GM18517 (cell line): ENCODE results near the gene ASB18.

Experiments
- ATAC-seq: cut with Tn5 transposase; IDR thresholded peaks from one replicate; pipeline ENCODE4 v1.9.1; 2021; ENCODE audit warnings: mild to moderate bottlenecking, moderate library complexity; ENCODE audit not compliant: unreplicated experiment

ASB18 gene

DNA sequence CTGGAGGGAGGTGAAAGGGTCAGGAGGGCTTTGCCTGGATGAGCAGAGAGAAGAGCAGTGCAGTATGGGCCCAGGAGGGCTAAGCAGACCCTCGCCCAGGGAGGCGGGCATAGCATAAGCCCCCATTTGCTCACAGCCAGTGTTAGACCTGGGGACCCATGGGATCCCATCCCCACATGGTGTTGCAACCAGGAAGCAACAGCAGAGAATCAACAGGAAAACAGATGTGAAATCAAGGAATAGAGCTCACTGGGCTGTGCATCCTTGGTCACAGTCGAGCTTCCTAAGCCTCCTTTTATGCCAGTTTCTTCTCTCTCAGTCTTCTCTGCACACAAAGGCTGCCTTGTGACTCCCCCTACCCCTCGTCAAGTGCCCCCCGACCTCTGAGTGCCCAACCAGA lies 19.9 kb downstream of the ASB18 start:
- no peak for ATAC-seq

DNA sequence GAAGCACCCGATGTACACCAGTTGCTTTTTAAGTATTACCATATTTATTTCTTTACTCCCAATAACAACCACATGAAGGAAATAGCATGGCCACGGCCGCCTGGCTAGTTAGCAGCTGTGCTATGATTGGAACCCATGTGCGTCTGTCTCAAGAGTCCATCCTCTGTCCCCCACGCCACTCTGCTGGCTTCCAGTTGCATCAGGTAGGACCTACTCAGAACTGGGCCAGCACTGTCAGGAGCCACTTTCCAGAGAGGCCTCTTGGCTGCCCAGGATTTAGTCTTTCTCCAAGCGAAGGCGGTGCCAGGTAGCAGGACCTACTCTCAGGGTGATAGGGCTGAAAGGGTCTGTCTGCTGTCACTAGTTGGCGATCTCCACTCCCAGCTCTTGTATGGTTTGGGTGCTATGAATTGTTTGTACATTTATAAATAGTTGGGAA lies 22.1 kb downstream of the ASB18 start:
- ATAC-seq = no peak

DNA sequence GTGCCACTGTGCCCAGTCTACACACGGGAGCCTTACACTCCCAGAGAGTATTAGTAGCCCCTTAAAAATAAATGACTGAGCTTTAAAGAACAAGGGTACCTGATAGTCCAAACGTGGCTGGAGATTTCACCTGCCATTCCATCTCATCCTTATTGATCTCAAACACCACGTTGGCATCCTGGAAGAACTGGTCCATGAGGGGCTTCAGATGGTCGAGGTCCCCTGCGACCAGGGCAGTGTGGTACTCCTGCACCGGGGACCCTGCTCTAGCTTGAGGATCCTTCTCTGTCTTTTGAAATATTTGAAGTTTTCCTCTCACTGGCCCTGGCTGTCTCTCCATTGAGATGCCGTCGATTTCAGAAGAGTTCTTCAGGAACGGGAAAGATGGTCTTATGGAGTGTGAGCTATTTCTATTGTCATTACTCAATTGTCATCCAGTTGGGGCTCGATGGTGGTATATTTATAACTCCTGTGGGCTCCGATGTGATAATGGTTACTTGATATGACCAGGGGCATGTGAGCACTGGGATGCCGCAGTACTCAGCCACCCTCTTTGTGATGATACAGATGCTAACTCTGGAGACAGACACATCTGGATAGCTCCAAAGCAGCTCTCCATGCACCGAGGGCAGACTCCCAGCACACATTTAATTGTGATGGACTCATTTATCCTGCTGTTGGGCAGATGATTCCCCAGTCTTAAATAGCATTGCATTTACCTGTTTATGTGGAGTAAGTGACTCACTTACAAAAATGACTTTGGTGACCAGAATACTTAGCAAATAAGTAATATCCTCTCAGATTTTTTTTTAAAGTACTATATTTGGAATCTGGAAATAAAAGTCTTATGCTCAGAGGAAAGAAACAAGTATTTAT lies 22.8 kb downstream of the ASB18 start:
- no peak for ATAC-seq

DNA sequence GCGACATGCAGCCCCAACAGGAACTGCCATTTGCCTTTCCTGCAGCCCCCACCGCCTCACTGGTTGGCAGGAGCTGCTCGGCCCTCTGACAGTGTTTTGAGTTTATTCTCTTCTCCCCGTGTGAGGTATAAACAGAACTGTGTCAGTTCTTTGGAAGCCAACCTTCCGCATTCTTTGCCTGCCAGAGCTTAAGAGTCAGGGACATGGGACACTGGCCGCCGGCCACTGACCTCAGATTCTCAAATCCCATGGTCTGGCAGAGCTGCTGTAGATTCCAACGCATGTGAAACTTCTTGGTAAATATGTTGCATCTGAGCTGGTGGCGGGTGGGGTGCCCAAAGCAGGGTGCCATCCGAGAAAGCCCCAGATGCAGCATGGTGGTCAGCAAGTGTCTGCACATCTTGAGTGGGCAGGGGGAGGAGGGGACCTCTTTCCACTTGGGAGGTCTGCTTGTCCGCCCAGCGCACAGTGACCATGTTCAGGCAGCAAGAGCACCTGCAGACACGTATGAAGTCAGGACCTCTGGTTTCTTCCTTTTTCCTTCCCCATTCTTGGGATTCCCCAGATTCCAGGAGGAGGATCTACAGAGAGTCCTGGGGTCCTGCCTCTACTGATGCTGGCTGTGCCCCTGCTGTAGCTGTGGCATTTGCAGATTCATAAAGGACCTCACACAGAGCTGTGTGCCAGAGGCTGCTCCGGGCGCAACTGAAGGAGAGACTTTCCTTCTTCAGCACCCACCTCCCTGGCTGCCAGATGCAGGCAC lies 23.8 kb downstream of the ASB18 start:
- ATAC-seq = no peak

DNA sequence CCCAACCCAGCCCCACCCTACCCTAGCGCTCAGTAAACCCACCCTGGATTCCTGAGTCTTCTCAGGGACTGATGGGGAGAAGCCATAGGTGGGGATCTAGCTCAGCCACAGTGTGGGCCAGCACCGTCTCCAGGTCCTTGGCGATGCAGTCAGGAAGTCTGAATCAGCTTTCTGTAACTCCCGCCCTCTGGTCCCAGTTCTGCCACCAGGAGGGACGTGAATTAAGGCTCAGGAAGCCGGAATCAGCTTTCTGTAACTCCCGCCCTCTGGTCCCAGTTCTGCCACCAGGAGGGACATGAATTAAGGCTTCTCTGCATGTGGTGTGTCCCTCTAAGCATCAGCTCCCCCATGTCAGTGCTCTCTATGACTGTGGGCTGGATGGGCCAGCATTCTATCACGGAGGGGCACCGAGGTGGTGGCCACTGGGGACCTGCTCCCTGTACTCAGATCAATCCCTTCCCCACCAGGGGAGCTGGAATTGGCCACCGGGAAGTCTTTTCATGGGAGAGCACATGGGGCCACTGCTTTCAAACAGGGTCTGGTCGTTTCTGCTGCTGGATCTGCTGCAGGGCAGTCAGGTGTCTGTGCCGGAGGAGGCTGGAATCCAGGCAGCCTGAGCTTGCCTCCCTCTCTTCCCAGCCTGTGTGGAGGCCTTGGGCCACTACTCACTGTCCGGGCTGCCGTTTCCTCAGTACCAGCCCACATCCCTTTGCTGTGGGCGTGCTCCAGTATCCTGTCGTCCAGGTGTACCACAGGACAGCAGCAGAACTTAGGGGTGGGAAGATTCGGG lies 24.7 kb downstream of the ASB18 start:
- no peak for ATAC-seq

DNA sequence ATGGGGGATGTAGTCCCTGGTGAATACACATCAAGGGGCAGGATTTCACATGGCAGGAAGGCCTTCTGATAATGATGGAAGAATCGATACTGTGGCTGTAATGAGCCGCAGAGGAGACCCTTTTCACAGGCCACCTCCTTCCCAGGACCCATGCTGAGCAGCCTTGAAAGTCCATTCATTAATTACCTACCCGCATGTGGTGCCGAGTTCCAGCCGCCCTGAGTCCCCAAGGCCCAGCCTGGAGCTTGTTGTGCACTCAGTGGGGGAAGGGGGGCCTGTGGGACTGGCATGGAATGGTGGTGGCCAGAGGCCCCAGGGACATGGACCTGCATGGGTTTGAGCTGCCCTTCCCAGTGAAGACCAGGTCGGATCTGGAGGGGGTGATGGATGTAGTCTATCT lies 25.5 kb downstream of the ASB18 start:
- no peak for ATAC-seq

DNA sequence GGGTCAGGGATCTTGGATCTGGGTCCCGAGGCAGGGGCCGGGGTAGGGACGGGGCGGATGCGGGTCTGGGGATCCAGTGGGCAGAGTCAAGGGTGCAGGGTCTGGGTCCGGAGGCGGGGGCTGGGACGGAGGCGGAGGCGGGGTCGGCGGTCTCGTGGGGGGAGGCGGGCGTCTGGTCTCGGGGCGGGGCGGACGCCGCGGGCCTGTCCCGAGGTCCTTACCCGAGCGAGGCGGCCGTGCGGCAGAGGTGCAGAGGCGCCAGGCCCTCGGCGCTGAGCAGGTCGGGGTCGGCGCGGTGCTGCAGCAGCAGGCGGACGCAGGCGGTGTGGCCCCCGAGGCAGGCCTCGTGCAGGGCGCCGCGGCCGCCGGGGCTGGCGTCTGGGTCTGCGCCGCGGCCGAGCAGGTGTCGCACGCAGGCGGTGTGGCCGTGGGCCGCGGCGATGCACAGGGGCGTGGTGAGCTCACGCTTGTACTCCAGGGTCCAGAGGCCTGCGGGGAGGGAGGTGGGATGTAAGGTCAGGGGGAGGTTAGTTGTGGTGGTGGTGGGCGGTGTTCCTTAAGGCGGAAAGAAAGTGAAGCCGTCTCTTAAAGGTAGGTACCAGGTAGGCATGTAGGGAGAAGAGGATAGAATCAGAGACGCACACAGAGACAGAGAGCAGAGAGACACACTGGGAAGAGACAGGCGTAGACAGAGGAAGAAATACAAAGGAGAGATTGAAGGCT lies 26.6 kb downstream of the ASB18 start:
- no peak for ATAC-seq

DNA sequence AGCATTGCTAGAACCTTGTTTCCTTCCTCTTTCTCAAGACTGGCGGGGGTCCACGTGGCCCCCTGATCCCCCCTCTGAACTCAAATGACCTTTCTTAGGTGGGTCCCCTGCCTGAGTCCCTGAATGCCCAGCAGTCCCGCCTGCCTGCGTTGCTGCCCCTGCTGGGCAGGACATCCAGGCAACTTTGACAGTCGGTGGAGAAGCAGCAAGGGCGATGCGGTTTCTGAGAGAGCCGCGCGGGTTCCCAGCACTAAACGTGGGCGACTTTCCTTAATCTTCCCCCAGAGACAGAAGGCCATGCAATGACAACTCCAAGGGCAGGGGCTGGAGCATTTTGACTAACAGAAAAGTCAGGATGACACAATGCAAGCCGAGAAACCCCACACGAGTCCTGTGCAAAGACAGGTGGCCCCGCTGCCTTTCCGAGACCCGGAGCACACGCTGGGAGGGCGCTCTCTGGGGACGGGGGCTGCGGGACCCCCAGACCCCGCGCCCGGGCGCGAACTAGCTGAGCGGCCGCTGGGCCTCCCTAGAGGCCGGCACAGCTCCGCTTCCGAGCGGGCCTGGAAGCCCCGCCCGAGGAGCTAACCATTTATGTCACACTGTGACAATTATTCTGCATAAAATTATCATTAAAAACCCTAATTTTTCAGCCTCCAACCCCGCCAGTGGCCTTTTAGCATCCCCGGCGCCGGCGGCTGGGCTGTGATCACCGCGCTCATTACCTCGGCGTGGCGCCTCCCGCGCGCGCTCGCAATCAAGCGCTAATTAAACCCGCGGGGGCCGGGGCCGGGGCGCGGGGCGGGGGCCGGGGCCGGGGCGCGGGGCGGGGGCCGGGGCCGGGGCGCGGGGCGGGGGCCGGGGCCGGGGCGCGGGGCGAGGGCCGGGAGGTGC lies 27.4 kb downstream of the ASB18 start:
- no peak for ATAC-seq

DNA sequence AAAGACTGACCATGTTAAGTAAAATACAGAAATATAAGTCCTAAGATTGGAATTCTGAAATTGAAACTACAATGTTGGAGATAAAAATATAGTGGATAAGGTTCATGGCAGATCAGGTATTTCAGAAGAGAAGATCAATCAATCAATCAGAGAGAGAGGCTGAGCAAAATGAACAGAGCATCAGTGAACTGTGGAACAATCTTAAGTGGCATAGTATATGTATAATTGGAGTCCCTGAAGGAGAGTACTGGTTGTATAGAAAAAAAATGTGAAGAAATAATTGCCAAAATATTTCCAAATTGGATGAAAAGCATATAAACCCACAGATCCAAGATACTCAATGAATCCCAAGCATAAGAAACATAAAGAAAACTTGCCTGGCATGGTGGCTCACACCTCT lies 35.0 kb downstream of the ASB18 start:
- ATAC-seq = no peak

DNA sequence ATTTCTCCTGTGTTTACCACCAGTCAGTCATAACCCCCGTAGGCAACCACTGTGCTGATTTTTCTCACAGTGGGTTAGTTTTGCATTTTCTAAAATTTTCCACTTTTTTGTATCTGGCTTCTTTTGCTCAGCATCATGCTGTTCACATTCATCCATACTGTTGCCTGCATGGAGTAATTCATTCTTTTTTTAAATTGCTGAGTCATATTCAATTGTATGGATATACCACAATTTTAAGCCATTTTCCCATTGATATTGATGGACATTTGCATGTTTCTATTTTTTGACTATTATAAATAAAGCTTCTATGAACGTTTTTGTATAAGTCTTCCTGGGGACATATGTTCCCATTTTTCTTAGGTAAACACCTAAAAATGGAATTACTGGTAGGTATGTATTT lies 40.5 kb downstream of the ASB18 start:
- no peak for ATAC-seq

DNA sequence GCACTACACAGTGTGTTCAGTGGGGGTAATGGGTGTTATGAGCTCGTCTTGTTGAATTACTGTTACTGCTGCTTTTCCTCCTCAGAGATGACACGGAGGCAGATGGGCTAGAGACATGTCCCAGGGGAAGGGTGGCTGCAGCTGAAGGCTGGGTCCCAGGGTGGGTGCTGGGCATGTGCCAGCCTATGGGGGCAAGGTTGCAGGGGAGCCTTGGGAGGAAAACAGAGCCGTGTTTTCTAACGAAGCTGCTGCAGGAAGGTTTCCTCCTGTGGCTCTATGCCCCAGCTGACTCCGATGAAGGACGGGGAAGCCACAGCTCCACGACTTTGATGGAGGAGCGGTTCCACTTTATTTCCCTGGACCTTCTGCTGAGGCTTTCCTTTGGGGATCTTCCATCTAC lies 42.4 kb downstream of the ASB18 start:
- no peak for ATAC-seq

DNA sequence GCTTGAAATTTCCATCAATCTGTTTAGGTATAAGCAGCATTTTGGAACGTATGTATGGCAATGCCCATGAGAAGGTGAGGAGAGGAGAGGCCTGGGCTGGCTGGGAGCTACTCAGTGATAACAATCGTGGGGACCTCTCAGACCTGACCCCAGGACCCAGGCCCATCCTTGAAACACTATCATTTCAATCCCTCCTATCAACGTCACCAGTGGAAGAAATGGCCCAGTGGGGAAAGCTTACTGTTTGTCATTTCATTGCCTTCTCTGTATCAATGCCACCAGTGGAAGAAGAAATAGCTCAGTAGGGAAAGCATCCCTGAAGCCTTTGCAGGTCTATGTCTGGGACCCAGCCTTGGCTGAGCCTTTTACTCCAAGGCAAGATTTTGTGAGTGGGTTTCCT lies 44.8 kb downstream of the ASB18 start:
- ATAC-seq = no peak

DNA sequence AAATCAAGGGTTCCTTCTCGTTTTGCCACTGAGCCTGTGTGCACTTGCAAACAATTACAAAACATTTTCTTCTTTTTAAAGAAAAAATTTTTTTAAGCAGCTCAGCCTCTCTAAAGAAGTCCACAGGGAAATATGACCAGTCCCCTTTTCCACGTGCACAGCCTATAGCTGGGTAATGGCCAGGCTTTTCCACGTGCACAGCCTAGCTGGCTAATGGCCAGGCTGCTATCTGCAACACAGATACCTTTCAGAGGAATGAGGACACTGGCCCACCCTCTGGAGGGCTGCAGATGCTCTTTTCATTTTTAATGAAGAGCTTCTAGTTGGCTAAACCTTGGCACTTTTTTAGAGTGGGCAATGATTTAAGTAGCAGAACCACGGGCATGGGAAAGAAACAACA lies 46.3 kb downstream of the ASB18 start:
- ATAC-seq = no peak

DNA sequence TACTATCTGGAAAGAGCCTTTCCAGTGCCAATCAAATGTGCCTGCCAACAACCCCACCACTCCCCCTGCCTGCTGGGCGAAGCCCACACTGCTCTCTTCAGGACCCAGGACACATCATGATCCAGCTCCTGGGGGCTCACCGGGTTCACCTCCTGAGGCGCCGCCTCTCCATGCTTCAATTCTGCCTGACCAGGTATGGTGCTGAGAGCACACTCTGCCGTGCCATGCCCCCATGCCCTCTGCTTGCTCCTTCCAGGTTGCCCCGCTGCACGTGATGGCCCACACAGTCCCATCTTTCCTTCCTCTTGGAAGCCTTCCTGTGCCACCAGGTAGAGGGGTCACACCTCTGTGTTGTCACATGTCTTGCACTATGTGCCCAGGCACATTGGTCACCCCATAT lies 47.5 kb downstream of the ASB18 start:
- ATAC-seq = no peak

DNA sequence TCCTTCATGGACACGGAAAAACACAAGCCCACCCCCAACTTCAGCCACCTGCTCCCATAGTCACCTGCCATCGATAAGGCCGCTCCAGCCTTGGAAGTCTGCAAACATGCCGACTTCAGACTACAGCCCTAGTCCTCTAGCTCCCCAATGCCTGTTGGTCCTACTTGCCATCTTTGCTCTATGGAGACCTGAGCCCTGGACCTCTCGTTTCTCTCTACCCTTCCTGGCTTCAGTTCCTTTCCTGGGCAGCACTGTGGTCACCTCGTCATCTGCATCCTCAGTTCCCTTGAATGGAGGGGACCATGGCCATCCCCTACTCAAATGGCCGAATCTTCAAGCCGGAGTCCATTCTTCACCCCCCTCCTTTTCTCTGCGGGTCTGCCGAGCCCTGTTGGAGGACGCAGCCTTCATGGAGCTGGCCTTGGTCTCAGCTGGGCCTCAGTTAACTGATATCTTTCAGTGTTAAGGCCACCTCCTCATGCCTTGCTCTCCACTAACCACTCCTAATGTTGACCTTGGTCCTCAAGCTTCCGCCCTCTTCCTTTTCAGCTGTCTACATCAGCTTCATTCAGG lies 48.4 kb downstream of the ASB18 start:
- ATAC-seq = no peak

DNA sequence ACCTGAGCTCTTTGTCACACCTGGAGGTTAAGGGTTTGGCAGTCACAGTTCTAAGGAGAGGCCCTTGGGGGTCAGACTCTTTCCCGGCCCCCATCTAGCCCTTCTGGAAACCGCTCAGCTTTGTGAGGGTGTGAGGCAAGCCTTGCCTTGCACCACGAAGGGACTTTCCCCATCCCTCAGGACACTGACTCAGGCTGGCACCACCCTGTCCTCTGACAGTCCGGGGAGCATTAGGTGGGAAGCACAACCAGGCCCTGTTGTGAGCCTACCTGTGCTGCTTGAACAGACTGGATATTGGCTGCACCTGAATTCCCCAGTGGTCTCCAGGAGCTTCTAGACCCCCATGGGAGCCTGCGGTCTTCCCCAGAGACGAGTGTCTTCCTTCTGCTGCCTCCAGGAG lies 49.0 kb downstream of the ASB18 start:
- no peak for ATAC-seq

DNA sequence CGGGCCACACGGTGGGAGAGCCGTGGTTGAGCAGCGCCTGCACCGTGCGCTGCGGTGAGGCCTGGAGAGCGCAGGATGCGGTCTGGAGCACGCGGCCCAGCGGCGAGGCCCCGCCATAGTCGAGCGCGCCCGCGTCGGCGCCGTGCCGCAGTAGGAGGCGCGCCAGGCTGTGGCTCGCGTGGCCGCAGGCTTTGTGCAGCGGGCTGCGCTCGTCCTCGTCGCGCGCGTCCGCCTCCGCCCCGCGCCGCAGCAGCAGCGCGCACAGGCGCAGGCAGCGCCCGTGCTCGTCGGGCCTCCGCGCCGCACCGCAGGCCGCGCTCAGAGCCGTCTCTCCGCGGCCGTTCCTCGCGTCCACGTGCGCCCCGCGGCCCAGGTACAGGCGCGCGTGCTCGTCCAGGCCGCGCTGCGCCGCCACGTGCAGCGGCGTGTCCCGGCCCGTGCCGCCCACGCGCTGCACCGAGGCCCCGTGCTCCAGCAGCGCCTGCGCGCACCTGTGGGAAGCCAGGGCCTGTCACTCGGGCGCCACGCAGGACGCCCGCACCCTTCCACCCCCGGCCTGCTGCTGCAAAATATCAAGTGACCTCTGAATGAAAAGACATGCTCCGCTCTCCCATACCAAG lies 49.7 kb downstream of the ASB18 start:
- ATAC-seq = no peak

DNA sequence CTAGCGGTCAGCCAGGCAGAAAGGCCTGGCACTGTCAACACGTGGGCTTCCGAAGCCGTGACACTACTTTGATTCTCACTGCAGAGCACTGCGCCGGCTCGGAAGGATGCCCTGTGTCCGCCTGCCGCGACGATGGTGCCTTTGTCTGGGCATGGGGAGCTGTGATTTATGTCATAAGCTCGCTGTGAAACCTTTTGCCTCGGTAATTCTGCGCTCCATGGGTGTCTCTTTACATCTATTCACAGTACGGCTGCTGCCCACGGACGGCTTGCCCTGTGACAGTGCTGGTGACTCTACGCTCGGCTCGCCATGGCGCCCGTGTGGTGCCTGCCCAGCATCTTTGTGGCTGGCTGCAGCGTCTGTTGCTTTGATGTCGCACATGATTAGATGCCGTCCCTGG lies 52.9 kb downstream of the ASB18 start:
- no peak for ATAC-seq

DNA sequence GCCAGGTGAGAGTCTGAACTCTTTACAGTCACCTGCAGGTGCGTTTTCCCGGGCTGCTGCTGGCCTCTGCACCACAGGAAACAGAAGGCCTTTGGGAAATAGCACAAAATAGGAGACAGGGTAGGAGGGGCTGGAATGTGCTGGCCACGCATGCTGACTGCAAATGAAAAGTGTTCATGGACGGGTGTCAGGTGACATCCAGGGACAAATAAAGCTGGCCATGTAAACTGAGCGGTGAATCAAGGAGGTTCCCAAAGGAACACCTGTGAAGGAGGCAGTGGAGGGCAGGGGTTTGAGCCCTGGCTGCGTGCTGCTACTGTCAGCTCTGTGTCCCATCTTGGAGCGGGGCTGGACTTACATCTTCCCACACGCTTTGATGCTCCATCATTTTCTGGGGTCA lies 53.7 kb downstream of the ASB18 start:
- ATAC-seq = no peak
